ENCODE results near the gene ACAP3.

DNA sequence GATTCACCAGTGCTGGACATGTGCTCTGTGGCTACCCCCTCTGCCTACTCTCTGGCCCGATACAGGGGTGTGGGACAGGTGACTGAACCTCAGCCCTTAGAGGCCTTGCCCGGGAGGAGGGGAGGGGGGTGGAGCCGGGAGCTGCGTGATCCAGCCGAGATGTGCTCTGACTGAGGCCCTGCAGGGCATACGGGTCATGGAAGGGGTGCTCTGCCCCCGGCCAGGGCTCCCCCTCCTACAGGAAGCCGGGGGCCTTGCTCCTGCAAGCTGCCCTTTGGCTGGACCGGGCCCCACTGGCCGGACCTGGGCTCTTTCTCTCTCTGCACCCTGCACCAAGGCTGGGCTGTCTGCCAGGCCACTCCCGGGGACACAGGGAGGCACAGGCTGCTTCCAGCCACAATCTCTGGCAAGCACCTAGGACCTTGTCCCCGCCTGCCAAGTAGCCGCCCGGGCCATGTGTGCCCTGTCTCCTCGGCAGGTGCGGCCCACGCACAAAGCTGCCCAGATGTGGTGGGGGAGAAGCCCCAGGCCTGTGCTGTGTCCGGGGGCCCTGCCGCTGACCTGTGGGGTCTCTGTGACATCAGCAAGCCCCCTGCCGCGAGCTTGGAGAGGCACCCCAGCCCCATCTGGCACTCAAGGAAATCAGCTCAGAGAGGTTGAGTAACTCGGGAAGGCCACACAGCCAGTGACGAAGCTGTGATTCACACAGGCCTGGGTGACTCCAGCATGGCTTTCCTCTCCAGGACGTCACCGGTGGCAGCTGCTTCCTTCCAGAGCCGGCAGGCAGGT lies 26.0 kb downstream of the ACAP3 start:
- TF ChIP-seq, protein P1, sequence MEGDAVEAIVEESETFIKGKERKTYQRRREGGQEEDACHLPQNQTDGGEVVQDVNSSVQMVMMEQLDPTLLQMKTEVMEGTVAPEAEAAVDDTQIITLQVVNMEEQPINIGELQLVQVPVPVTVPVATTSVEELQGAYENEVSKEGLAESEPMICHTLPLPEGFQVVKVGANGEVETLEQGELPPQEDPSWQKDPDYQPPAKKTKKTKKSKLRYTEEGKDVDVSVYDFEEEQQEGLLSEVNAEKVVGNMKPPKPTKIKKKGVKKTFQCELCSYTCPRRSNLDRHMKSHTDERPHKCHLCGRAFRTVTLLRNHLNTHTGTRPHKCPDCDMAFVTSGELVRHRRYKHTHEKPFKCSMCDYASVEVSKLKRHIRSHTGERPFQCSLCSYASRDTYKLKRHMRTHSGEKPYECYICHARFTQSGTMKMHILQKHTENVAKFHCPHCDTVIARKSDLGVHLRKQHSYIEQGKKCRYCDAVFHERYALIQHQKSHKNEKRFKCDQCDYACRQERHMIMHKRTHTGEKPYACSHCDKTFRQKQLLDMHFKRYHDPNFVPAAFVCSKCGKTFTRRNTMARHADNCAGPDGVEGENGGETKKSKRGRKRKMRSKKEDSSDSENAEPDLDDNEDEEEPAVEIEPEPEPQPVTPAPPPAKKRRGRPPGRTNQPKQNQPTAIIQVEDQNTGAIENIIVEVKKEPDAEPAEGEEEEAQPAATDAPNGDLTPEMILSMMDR (IDR thresholded peaks at IDR 0.05; ENCODE audit: low read depth, low read length, poor library complexity, severe bottlenecking) = no peak
- no peak for TF ChIP-seq EZH2phosphoT487 (IDR thresholded peaks at IDR 0.05; ENCODE audit: borderline replicate concordance, low read length)

Data from DOHH2 (cell line).